ENCODE data around the gene MOB3B.

- no peak for TF ChIP-seq BHLHE40 (IDR thresholded peaks at IDR 0.05; ENCODE audit: borderline replicate concordance)
- no peak for TF ChIP-seq ELF4 (IDR thresholded peaks at IDR 0.05)
- no peak for TF ChIP-seq FOXM1 (IDR thresholded peaks at IDR 0.05; ENCODE audit: borderline replicate concordance)
- no peak for TF ChIP-seq FOXK2 (IDR thresholded peaks at IDR 0.05)
- no peak for TF ChIP-seq ZNF384 (IDR thresholded peaks at IDR 0.05)
- TF ChIP-seq L3MBTL2 (conservative IDR thresholded peaks at IDR 0.05) = no peak
- TF ChIP-seq TARDBP (IDR thresholded peaks at IDR 0.05) = no peak
- TF ChIP-seq NFRKB (IDR thresholded peaks at IDR 0.05) = no peak
- TF ChIP-seq PKNOX1 (IDR thresholded peaks at IDR 0.05) = no peak
- TF ChIP-seq HDGF (IDR thresholded peaks at IDR 0.05; ENCODE audit: borderline replicate concordance) = no peak
- TF ChIP-seq FOXA1 (IDR thresholded peaks at IDR 0.05) = no peak
- TF ChIP-seq SP1 (IDR thresholded peaks at IDR 0.05) = no peak
- no peak for TF ChIP-seq CTBP1 (IDR thresholded peaks at IDR 0.05; ENCODE audit: borderline replicate concordance)
- no peak for TF ChIP-seq SUZ12 (IDR thresholded peaks at IDR 0.05)
These were observed 41.4 kb upstream of the MOB3B start for GRCh38 chr9:27571011-27571410.
